ENCODE measurements around the gene DAPK2.
A peak's percentile ranks its signal among the peaks of the same experiment; 100 is the strongest.

Gene DAPK2

GRCh38 chr15:64048781-64049460 lies 2.6 kb upstream of the DAPK2 start:
- no peak for DNase-seq (ENCODE audit: low spot score)
- TF ChIP-seq CTCF (IDR thresholded peaks at IDR 0.05; ENCODE audit: extremely low read depth, insufficient read depth, missing control alignments): no peak
- in situ Hi-C loops (cut with MboI; ENCODE audit: low pct_unique_long_range_greater_than_20kb, low sequenced_read_pairs, unreplicated experiment): no loop called here

GRCh38 chr15:64045774-64046420 lies 388 bp downstream of the DAPK2 start:
- DNase-seq (ENCODE audit: low spot score): no peak
- in situ Hi-C loops (cut with MboI; ENCODE audit: low pct_unique_long_range_greater_than_20kb, low sequenced_read_pairs, unreplicated experiment): no loop called here
- no peak for TF ChIP-seq CTCF (IDR thresholded peaks at IDR 0.05; ENCODE audit: extremely low read depth, insufficient read depth, missing control alignments)

- in situ Hi-C loops (cut with MboI; ENCODE audit: low pct_unique_long_range_greater_than_20kb, low sequenced_read_pairs, unreplicated experiment): no loop called here
- no peak for DNase-seq (ENCODE audit: low spot score)
- no peak for TF ChIP-seq CTCF (IDR thresholded peaks at IDR 0.05; ENCODE audit: extremely low read depth, insufficient read depth, missing control alignments)
Observed at GRCh38 chr15:64045101-64045435, 1.2 kb downstream of the DAPK2 start.

GRCh38 chr15:64044300-64045100 lies 1.8 kb downstream of the DAPK2 start:
- TF ChIP-seq CTCF (IDR thresholded peaks at IDR 0.05; ENCODE audit: extremely low read depth, insufficient read depth, missing control alignments): no peak
- in situ Hi-C loops (cut with MboI; ENCODE audit: low pct_unique_long_range_greater_than_20kb, low sequenced_read_pairs, unreplicated experiment): no loop called here
- DNase-seq (ENCODE audit: low spot score): peak; percentile 76

- DNase-seq (ENCODE audit: low spot score): no peak
Observed at GRCh38 chr15:64038878-64039610, 7.2 kb downstream of the DAPK2 start.

More at GRCh38 chr15:64038878-64039610, 7.2 kb downstream of the DAPK2 start:
- no peak for TF ChIP-seq CTCF (IDR thresholded peaks at IDR 0.05; ENCODE audit: extremely low read depth, insufficient read depth, missing control alignments)
- in situ Hi-C loops (cut with MboI; ENCODE audit: low pct_unique_long_range_greater_than_20kb, low sequenced_read_pairs, unreplicated experiment): no loop called here

Data from GM13977 (cell line).